Activated CD8-positive, alpha-beta memory T cell treated with anti-CD3 and anti-CD28 coated beads, Interleukin-2, amount 50 U/mL, for 1 hour (primary cell): ENCODE data around the gene PER1.

Experiments used
- DNase-seq: peaks from one replicate; pipeline ENCODE4 v3.0.0-alpha.2; 2020; ENCODE audit errors: extremely low read depth

PER1 gene

GRCh38 chr17:8138672-8139371, 13.4 kb downstream of the PER1 start:
- peak; percentile 81 for DNase-seq

DNA sequence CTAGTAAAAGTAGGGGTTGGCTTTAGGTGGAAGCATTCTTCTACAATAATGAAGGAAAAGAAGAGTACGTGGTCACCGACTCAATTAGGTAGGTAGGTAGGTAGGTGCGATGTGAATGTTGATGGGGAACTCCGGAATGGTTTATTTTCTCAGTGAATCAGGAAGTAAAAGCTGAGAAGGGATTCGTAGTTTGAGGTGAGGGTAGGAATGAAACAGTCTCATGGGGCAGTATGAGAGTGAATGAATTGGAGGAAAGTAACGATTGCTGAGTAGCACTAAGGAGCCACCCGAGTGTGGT, 13.9 kb downstream of the PER1 start:
- no peak for DNase-seq

GRCh38 chr17:8137645-8138373, 14.4 kb downstream of the PER1 start:
- no peak for DNase-seq

DNA sequence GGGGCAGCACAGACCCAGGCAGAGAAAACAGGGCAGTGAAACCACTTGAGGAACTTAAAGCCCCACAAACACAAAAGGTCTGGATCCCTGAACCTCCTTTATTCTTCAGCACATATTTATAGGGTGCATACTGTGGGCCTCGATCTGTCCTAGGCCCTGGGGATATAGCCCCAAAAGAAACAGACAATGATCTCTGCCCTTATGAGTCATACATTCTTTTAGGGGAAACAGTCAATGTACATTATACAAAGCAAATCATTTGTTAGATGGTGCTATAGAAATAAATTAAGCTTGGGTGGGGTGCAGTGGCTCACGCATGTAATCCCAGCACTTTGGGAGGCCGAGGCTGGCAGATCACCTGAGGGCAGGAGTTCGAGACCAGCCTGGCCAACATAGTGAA, 18.3 kb downstream of the PER1 start:
- DNase-seq = no peak

- DNase-seq = no peak
Measured at GRCh38 chr17:8133399-8133798, 18.8 kb downstream of the PER1 start.

- no peak for DNase-seq
Measured at GRCh38 chr17:8131844-8132441, 20.3 kb downstream of the PER1 start.

GRCh38 chr17:8128125-8128784, 23.9 kb downstream of the PER1 start:
- DNase-seq = no peak

DNA sequence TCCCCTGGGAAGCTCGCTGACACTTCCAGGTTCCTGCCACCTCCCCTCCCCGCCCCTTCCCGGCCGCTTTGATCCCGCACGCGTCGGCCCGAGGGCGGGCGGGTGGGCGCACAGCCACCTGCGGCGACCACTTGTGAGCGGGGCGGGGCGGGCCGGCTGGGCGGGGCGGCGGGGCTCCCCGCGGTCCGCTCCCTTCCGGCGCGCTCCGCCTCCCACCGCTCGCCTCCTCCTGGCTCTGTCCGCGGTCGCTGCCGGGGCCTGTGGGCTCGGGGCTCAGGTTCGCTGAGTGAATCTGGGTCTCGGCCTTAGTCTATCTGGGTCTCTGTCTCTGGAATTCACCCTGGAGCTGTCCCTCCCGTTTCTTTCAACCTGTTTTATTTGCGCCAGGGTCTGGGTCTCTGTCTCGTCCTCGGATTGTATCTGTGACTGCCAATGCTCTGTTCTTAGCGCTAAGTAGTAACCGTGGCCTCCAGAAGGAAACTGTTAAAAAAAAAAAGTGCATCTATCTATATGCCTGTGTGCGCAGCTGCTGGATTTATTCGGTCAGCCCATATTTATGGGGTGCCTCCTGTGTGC, 25.6 kb downstream of the PER1 start:
- DNase-seq = no peak

GRCh38 chr17:8125947-8126490, 26.2 kb downstream of the PER1 start:
- no peak for DNase-seq

- peak; percentile 53 for DNase-seq
Measured at GRCh38 chr17:8125154-8125946, 26.9 kb downstream of the PER1 start.

DNA sequence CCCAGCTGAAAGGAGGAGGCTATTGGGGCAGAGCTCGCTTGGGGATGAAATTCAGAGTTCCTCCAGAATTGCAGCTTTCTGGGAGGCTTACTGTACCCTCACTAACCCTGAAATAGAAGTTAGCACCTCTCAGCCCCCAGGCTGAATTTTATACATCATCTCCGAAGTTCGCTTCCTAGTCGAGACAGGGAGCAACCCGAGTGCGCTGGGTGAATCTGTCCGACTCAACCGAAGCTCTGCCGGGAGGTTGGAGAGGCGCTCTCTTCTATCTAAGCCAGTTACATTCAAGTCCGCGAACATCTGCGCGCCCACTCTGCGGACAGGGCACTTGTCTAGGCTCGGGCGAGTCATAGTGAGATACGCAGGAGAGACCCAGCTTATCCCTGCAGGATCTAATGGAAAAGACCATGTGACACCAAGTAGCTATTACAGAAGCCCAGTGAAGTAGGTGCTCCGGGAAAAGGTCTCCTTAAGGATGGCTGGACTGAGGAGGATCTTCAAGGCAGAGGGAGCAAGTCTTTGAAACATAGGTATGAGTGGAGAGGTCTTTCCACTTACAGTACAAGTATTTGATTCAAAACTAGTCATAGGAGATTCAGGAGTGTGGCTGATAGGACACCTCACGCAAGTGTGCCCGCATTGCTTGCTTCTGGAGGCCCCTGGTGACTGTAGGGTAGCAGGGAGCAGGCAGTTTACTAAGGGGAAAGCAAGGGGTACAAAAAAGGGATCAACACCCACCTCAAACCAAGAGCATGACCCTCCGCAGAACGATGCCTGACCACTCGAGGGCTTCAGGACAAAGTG, 27.7 kb downstream of the PER1 start:
- DNase-seq = no peak

- DNase-seq = no peak
Measured at GRCh38 chr17:8123695-8124349, 28.4 kb downstream of the PER1 start, which contains the start of gene HES7. HES7 (minus strand) TSS chr17:8124106; CDS start chr17:8124084, 22 bp downstream.

GRCh38 chr17:8122924-8123694, 29.1 kb downstream of the PER1 start:
- no peak for DNase-seq

GRCh38 chr17:8122422-8122923, 29.7 kb downstream of the PER1 start:
- DNase-seq = no peak

DNA sequence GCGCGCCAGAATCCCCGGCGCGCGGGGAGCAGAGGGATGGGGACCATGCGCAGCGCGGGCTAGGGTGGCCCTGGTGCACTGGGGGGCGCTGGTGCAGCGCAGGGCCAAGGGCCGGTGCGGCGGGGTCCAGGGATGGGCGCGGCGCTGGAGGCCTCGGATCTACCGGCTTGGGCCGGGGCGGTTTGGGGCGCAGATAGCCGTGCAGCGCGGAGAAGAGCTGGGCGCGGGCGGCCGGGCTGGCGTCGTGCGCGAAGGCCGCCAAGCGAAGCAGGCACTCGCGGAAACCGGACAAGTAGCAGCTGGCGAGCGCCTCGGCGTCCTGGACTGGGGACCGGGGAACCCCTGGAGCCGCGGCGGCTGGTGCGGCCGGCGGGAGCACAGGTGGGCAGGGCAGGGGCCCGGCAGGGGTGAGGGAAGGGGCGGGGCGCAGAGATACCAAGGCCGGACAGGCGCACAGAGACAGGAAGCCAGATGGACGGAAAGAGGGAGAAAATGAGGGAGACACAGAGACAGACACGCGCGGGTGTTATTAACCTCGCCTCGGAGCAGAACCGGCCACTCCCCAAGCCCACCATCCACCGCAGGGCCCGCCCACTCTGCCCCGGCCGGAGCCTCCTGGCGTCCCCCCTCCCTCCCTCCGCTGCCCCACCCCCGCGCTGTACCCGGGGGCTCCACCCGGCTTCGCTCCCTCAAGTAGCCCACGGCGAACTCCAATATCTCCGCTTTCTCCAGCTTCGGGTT, 30.4 kb downstream of the PER1 start:
- no peak for DNase-seq

DNA sequence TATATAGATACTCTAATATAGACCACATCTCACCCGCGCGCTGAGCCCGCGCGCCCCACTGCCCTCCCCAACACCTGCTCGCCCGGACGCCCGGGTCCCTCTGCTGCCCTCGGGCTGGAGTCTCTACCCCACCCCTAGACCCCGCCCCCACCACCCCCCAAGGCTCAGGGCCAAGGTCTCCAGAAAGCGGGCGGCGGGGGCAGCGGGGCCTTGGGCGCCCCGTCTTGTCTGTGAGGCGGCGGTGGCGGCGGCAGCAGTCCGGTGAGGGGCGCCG, 30.9 kb downstream of the PER1 start:
- DNase-seq = no peak

GRCh38 chr17:8120520-8121406, 31.4 kb downstream of the PER1 start:
- no peak for DNase-seq
